HepG2 (cell line): ENCODE measurements around the gene CCDC70. TPM values are rescaled to one million over a fixed set of nuclear protein-coding genes. Genes with fewer than 3 reads are reported as not detected.

Source experiments
- ARNTL ChIP-seq: sonication (generic); formaldehyde crosslinking; IDR thresholded peaks from 2 replicates; pipeline ENCODE4 v1.4.0; 2020; ENCODE audit warnings: mild to moderate bottlenecking, missing genetic modification reagents
- CBX1 ChIP-seq: IDR thresholded peaks from one replicate; pipeline ENCODE4 v1.6.1; 2016; ENCODE audit warnings: antibody characterized with exemption, low read depth
- DNMT3B ChIP-seq: conservative IDR thresholded peaks from 2 replicates; pipeline ENCODE4 v1.6.1; 2016; ENCODE audit warnings: missing biosample characterization, control low read depth
- FOSL1 ChIP-seq: sonication (generic); formaldehyde crosslinking; IDR thresholded peaks from 2 replicates; pipeline ENCODE4 v1.9.0; 2021; ENCODE audit warnings: missing genetic modification reagents, borderline replicate concordance
- HOXA9 ChIP-seq: sonication (generic); formaldehyde crosslinking; IDR thresholded peaks from 2 replicates; pipeline ENCODE4 v1.8.1; 2022; ENCODE audit warnings: missing genetic modification reagents, mild to moderate bottlenecking, moderate library complexity, borderline replicate concordance
- KLF15 ChIP-seq: sonication (generic); formaldehyde crosslinking; IDR thresholded peaks from 2 replicates; pipeline ENCODE4 v1.8.1; 2023; ENCODE audit warnings: borderline replicate concordance, mild to moderate bottlenecking, inconsistent platforms, missing genetic modification reagents, mixed read lengths
- MED13 ChIP-seq: sonication (generic); formaldehyde crosslinking; IDR thresholded peaks from 2 replicates; pipeline ENCODE4 v1.5.0; 2020; ENCODE audit warnings: missing genetic modification reagents
- MIER2 ChIP-seq: IDR thresholded peaks from 2 replicates; pipeline ENCODE4 v1.6.1; 2016; ENCODE audit warnings: missing biosample characterization, missing genetic modification reagents
- MTA1 ChIP-seq: sonication (generic); formaldehyde crosslinking; IDR thresholded peaks from 2 replicates; pipeline ENCODE4 v1.4.0; 2020; ENCODE audit warnings: missing genetic modification reagents, mild to moderate bottlenecking, borderline replicate concordance
- MTF1 ChIP-seq: sonication (generic); formaldehyde crosslinking; IDR thresholded peaks from 2 replicates; pipeline ENCODE4 v1.5.0; 2020; ENCODE audit warnings: missing genetic modification reagents
- NFIB ChIP-seq: sonication (generic); formaldehyde crosslinking; IDR thresholded peaks from 2 replicates; pipeline ENCODE4 v1.9.0; 2021; ENCODE audit warnings: missing genetic modification reagents, mild to moderate bottlenecking, borderline replicate concordance
- NONO ChIP-seq, 2 experiments: fragments of 450-650 bp in 1 of 2; sonication (generic) in 1 of 2; formaldehyde crosslinking in 1 of 2; IDR thresholded peaks in 1 of 2; conservative IDR thresholded peaks in 1 of 2; 2 replicates each; pipeline versions ENCODE4 v1.6.1 to v1.8.0; 2017 to 2022; ENCODE audit warnings: mild to moderate bottlenecking in 1 of 2, missing genetic modification reagents in 1 of 2, moderate library complexity in 1 of 2
- RARA ChIP-seq: IDR thresholded peaks from 2 replicates; pipeline ENCODE4 v1.6.1; 2016; ENCODE audit warnings: missing genetic modification reagents, missing compliant biosample characterization
- ZBTB8A ChIP-seq: sonication (generic); formaldehyde crosslinking; IDR thresholded peaks from 2 replicates; pipeline ENCODE4 v1.4.0; 2020; ENCODE audit warnings: mild to moderate bottlenecking, low read depth, missing genetic modification reagents, borderline replicate concordance
- ZFP37 ChIP-seq: sonication (generic); formaldehyde crosslinking; IDR thresholded peaks from 2 replicates; pipeline ENCODE4 v1.4.0; 2020; ENCODE audit warnings: missing genetic modification reagents, borderline replicate concordance
- ZFY ChIP-seq: sonication (generic); formaldehyde crosslinking; IDR thresholded peaks from 2 replicates; pipeline ENCODE4 v1.4.0; 2020; ENCODE audit warnings: missing genetic modification reagents
- ZNF251 ChIP-seq: sonication (generic); formaldehyde crosslinking; IDR thresholded peaks from 2 replicates; pipeline ENCODE4 v1.9.0; 2021; ENCODE audit warnings: mild to moderate bottlenecking, missing genetic modification reagents
- ZNF382 ChIP-seq: sonication (generic); formaldehyde crosslinking; IDR thresholded peaks from 2 replicates; pipeline ENCODE4 v1.5.0; 2020; ENCODE audit warnings: missing genetic modification reagents, mild to moderate bottlenecking, borderline replicate concordance
- ZNF496 ChIP-seq: sonication (generic); formaldehyde crosslinking; IDR thresholded peaks from 2 replicates; pipeline ENCODE4 v1.8.1; 2023; ENCODE audit warnings: mild to moderate bottlenecking, moderate library complexity, missing genetic modification reagents; ENCODE audit not compliant: insufficient replicate concordance
- ZNF629 ChIP-seq: sonication (generic); formaldehyde crosslinking; conservative IDR thresholded peaks from 2 replicates; pipeline ENCODE4 v1.5.0; 2020; ENCODE audit warnings: missing genetic modification reagents
- ZNF749 ChIP-seq: sonication (generic); formaldehyde crosslinking; IDR thresholded peaks from 2 replicates; pipeline ENCODE4 v1.8.0; 2022; ENCODE audit warnings: mild to moderate bottlenecking, missing genetic modification reagents, moderate library complexity, borderline replicate concordance
- ZSCAN31 ChIP-seq: sonication (generic); formaldehyde crosslinking; IDR thresholded peaks from 2 replicates; pipeline ENCODE4 v1.5.0; 2020; ENCODE audit warnings: low read depth, mild to moderate bottlenecking, missing genetic modification reagents
- polyA plus RNA-seq, 8 experiments: library from polyadenylated mRNA; depleted of rRNA in 3 of 8; stranded (reverse) in 7 of 8; unstranded in 1 of 8; fragments of >200 nt; fragmentation: Illumina TruSeq in 4 of 8; extraction: Trizol in 4 of 8; gene quantifications; 2 replicates each; pipeline versions ENCODE4 v1.2.1 to v1.2.3, GENCODE V29; 2011 to 2016; ENCODE audit warnings: low read depth in 4 of 8, missing spikeins in 1 of 8, mixed read lengths in 1 of 8; ENCODE audit not compliant: insufficient read depth in 1 of 8
- total RNA-seq, 5 experiments: library from RNA; depleted of rRNA; stranded (reverse); fragments of >200 nt; fragmentation: Illumina TruSeq; extraction: Trizol; gene quantifications; 2 replicates each; pipeline ENCODE4 v1.2.3, GENCODE V29; 2016; ENCODE audit warnings: low read depth in 1 of 5
- TF ChIP-seq, protein P1 (sequence below): fragments of 450-650 bp; IDR thresholded peaks from 2 replicates; pipeline ENCODE4 v1.6.1; 2017; ENCODE audit warnings: mild to moderate bottlenecking
- TF ChIP-seq, protein P2 (sequence below): IDR thresholded peaks from 2 replicates; pipeline ENCODE4 v1.6.1; 2012; ENCODE audit warnings: inconsistent platforms
- TF ChIP-seq, protein P3 (sequence below), 2 experiments: sonication (generic) in 1 of 2; formaldehyde crosslinking in 1 of 2; IDR thresholded peaks; 2 replicates each; pipeline versions ENCODE4 v1.5.1 to v1.6.1; 2011 to 2020; ENCODE audit warnings: borderline replicate concordance in 1 of 2, low read depth in 1 of 2, low read length in 1 of 2, mild to moderate bottlenecking in 1 of 2, missing genetic modification reagents in 1 of 2, moderate library complexity in 1 of 2

Gene CCDC70
- total and polyA plus RNA-seq, 2 of the 13 experiments (the other 11 are each of a cell fraction or from before 2014, with no cell fraction given) = 0.13 TPM; not detected in 1

DNA sequence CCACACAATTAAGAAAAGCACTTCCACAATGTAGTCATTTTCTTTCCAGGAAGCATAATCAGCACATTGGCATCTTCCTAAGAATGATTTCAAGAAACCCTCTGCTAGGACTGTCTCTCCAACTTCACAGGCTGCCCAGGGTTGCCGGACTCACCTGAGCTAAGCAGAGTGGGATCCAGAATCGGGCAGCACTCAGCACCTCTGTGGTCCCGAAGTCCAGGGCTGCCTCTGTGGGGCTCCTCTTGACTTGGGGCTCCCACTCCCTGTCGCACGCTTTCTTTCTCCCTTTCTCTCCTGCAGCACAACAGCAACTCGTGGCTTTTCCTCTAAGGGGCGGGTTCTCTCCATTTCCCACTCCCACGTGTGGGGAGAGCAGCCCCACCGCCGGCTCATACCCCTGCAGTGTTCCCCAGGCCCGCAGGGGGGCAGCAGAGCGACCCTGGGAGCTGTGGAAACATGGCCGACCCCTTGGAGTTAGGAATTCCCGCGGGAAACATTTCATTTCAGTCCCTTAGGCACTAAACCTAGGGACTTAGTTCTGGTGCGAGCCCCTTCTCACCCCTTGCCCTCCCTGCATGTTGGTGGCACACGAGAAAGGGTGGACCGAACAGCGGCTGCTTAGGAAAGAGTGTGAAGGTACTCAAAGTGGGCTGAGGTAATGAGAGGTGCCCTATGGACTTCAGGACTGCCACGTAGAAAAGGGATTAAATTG is 16.8 kb upstream of the CCDC70 start, which contains the start of gene TMEM272 (continued):
- no peak for TF ChIP-seq ZSCAN31
- TF ChIP-seq ZNF496 (CRISPR knock-in tag) = no peak
- TF ChIP-seq ZFY = no peak
- no peak for TF ChIP-seq ZFP37 (CRISPR knock-in tag)
- no peak for TF ChIP-seq NFIB
- no peak for TF ChIP-seq HOXA9 (CRISPR knock-in tag)
- no peak for TF ChIP-seq MED13
- TF ChIP-seq FOSL1 (CRISPR knock-in tag) = no peak
- TF ChIP-seq ZNF749 (CRISPR knock-in tag) = no peak
- TF ChIP-seq MTF1 (CRISPR knock-in tag) = no peak
- TF ChIP-seq CBX1 = no peak
- TF ChIP-seq MTA1 (CRISPR knock-in tag) = no peak
- TF ChIP-seq, protein P1, sequence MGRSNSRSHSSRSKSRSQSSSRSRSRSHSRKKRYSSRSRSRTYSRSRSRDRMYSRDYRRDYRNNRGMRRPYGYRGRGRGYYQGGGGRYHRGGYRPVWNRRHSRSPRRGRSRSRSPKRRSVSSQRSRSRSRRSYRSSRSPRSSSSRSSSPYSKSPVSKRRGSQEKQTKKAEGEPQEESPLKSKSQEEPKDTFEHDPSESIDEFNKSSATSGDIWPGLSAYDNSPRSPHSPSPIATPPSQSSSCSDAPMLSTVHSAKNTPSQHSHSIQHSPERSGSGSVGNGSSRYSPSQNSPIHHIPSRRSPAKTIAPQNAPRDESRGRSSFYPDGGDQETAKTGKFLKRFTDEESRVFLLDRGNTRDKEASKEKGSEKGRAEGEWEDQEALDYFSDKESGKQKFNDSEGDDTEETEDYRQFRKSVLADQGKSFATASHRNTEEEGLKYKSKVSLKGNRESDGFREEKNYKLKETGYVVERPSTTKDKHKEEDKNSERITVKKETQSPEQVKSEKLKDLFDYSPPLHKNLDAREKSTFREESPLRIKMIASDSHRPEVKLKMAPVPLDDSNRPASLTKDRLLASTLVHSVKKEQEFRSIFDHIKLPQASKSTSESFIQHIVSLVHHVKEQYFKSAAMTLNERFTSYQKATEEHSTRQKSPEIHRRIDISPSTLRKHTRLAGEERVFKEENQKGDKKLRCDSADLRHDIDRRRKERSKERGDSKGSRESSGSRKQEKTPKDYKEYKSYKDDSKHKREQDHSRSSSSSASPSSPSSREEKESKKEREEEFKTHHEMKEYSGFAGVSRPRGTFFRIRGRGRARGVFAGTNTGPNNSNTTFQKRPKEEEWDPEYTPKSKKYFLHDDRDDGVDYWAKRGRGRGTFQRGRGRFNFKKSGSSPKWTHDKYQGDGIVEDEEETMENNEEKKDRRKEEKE = no peak
- TF ChIP-seq ZNF251 = no peak
- TF ChIP-seq NONO (IDR thresholded peaks at IDR 0.05) = no peak
- TF ChIP-seq NONO (CRISPR knock-in tag; conservative IDR thresholded peaks at IDR 0.05) = no peak
- no peak for TF ChIP-seq ZBTB8A (CRISPR knock-in tag)
- TF ChIP-seq ZNF382 (CRISPR knock-in tag) = no peak
- TF ChIP-seq, protein P2, sequence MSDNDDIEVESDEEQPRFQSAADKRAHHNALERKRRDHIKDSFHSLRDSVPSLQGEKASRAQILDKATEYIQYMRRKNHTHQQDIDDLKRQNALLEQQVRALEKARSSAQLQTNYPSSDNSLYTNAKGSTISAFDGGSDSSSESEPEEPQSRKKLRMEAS = peak; percentile 63
- TF ChIP-seq, protein P3, sequence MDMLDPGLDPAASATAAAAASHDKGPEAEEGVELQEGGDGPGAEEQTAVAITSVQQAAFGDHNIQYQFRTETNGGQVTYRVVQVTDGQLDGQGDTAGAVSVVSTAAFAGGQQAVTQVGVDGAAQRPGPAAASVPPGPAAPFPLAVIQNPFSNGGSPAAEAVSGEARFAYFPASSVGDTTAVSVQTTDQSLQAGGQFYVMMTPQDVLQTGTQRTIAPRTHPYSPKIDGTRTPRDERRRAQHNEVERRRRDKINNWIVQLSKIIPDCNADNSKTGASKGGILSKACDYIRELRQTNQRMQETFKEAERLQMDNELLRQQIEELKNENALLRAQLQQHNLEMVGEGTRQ (IDR thresholded peaks at IDR 0.05; ENCODE audit: low read depth, low read length) = no peak
- TF ChIP-seq, protein P3 (CRISPR knock-in tag; IDR thresholded peaks at IDR 0.05; ENCODE audit: borderline replicate concordance) = no peak
- no peak for TF ChIP-seq RARA
- 0 out of 2 replicates have a peak, but pooled peaks have one; percentile 28 for TF ChIP-seq DNMT3B (CRISPR knock-in tag)
- no peak for TF ChIP-seq KLF15
- no peak for TF ChIP-seq ZNF629 (CRISPR knock-in tag)
- TF ChIP-seq ARNTL = no peak
- TF ChIP-seq MIER2 = no peak
